OCI-LY3 (cell line): Measurements from ENCODE around the gene SMIM26.

Experiments used
- H2AFZ ChIP-seq: fragments of 200-600, 300-600 bp; shearing (Covaris generic); 2 replicates; pipeline ENCODE4 v1.6.0; 2014; ENCODE audit warnings: antibody characterized with exemption, low read depth, low read length
- H3K27ac ChIP-seq: fragments of 200-600, 300-600 bp; sonication (generic); 2 replicates; pipeline ENCODE4 v1.5.1; 2014; ENCODE audit warnings: mild to moderate bottlenecking, low read length, moderate library complexity, mixed read lengths
- H3K27me3 ChIP-seq: fragments of 200-600, 300-600 bp; sonication (generic); 2 replicates; pipeline ENCODE4 v1.6.1; 2014; ENCODE audit warnings: low read depth, low read length, mixed read lengths
- H3K36me3 ChIP-seq: fragments of 200-600, 300-600 bp; sonication (generic); replicated peaks from 2 replicates; pipeline ENCODE3; 2014; ENCODE audit warnings: low read depth, low read length, mixed read lengths
- H3K4me1 ChIP-seq: fragments of 300-600, 200-600 bp; sonication (generic); 2 replicates; pipeline ENCODE4 v1.6.1; 2014; ENCODE audit warnings: low read length, mixed read lengths
- H3K4me2 ChIP-seq: fragments of 200-600, 300-600 bp; sonication (generic); 2 replicates; pipeline ENCODE4 v1.6.1; 2014; ENCODE audit warnings: low read length, mixed read lengths
- H3K4me3 ChIP-seq: fragments of 300-600, 200-600 bp; sonication (generic); 2 replicates; pipeline ENCODE4 v1.5.1; 2014; ENCODE audit warnings: antibody characterized with exemption, mild to moderate bottlenecking, low read length, moderate library complexity
- H3K79me2 ChIP-seq: fragments of 300-600, 200-600 bp; shearing (Covaris generic); 2 replicates; pipeline ENCODE4 v1.6.1; 2014; ENCODE audit warnings: mild to moderate bottlenecking, low read length, mixed read lengths
- H3K9ac ChIP-seq: fragments of 300-600, 200-600 bp; shearing (Covaris generic); 2 replicates; pipeline ENCODE4 v1.6.0; 2014; ENCODE audit warnings: mild to moderate bottlenecking, low read length, moderate library complexity
- H3K9me3 ChIP-seq: fragments of 200-600, 300-600 bp; shearing (Covaris generic); 2 replicates; pipeline ENCODE4 v1.6.1; 2014; ENCODE audit warnings: low read length, mixed read lengths; ENCODE audit not compliant: insufficient read depth
- H4K20me1 ChIP-seq: fragments of 200-600, 300-600 bp; sonication (generic); 2 replicates; pipeline ENCODE4 v1.6.1; 2016; ENCODE audit warnings: low read length, mixed read lengths; ENCODE audit not compliant: insufficient read depth
- CTCF ChIP-seq: fragments of 200-600, 300-600 bp; sonication (generic); IDR thresholded peaks from 2 replicates; pipeline ENCODE4 v1.5.1; 2014; ENCODE audit warnings: antibody characterized with exemption, low read length, low read depth
- EZH2phosphoT487 ChIP-seq: fragments of 200-600 bp; shearing (Covaris generic); IDR thresholded peaks from 2 replicates; pipeline ENCODE4 v1.6.1; 2018; ENCODE audit warnings: antibody characterized with exemption, mixed run types, low read depth

Gene SMIM26

GRCh38 chr20:18578581-18578980 is 11.3 kb downstream of the SMIM26 start:
- H3K27me3 ChIP-seq = no peaks in the 10 kb centered on the region
- H3K4me2 ChIP-seq = no peak overlapping the region
- H3K9ac ChIP-seq = no peak overlapping the region
- H2AFZ ChIP-seq = no peak overlapping the region
- H3K4me3 ChIP-seq = no peak overlapping the region
- no peaks in the 10 kb centered on the region for H3K36me3 ChIP-seq
- TF ChIP-seq CTCF (no peak), EZH2phosphoT487 (no peak)
- H3K79me2 ChIP-seq = no peaks in the 10 kb centered on the region
- H3K4me1 ChIP-seq = no peaks in the 10 kb centered on the region
- no peaks in the 10 kb centered on the region for H4K20me1 ChIP-seq
- no peak overlapping the region for H3K27ac ChIP-seq
- no peaks in the 10 kb centered on the region for H3K9me3 ChIP-seq

- Histone ChIP-seq H3K79me2 (no peaks in the 10 kb centered on the region), H3K4me2 (no peak overlapping the region), H2AFZ (no peak overlapping the region), H3K36me3 (no peaks in the 10 kb centered on the region), H3K9ac (no peak overlapping the region), H3K9me3 (no peaks in the 10 kb centered on the region), H3K4me3 (no peak overlapping the region), H3K27me3 (0 out of 2 replicates have a peak, but pooled peaks cover 3% of the 10 kb centered on the region), H3K4me1 (no peaks in the 10 kb centered on the region), H4K20me1 (no peaks in the 10 kb centered on the region), H3K27ac (no peak overlapping the region)
- TF ChIP-seq EZH2phosphoT487 = no peak
- no peak for TF ChIP-seq CTCF
Measured at GRCh38 chr20:18580012-18580411, 12.8 kb downstream of the SMIM26 start.

- Histone ChIP-seq H3K79me2 (peaks cover 16% of the 10 kb centered on the region), H3K9ac (no peak overlapping the region), H3K4me2 (no peak overlapping the region), H4K20me1 (no peaks in the 10 kb centered on the region), H3K4me1 (peaks cover 8% of the 10 kb centered on the region), H3K27ac (no peak overlapping the region), H3K27me3 (0 out of 2 replicates have a peak, but pooled peaks cover 3% of the 10 kb centered on the region), H2AFZ (no peak overlapping the region), H3K9me3 (no peaks in the 10 kb centered on the region), H3K4me3 (no peak overlapping the region), H3K36me3 (no peaks in the 10 kb centered on the region)
- TF ChIP-seq EZH2phosphoT487 = no peak
- no peak for TF ChIP-seq CTCF
Measured at GRCh38 chr20:18585134-18585533, 17.9 kb downstream of the SMIM26 start.

GRCh38 chr20:18587665-18588573 is 20.7 kb downstream of the SMIM26 start, which contains the start of gene DTD1:
DTD1 (plus strand) TSS chr20:18588054; CDS start chr20:18588073, 19 bp downstream.
- H3K79me2 ChIP-seq = peaks cover 18% of the 10 kb centered on the region
- peak; percentile 74 for TF ChIP-seq CTCF
- no peak for TF ChIP-seq EZH2phosphoT487
- H3K36me3 ChIP-seq = no peaks in the 10 kb centered on the region
- H3K27ac ChIP-seq = no peak within 1 kb of the TSS
- H3K4me1 ChIP-seq = peaks cover 8% of the 10 kb centered on the region
- peak within 1 kb of the TSS; percentile 80 for H3K9ac ChIP-seq
- peak within 1 kb of the TSS; percentile 94 for H2AFZ ChIP-seq
- no peaks in the 10 kb centered on the region for H3K9me3 ChIP-seq
- no peaks in the 10 kb centered on the region for H4K20me1 ChIP-seq
- H3K27me3 ChIP-seq = 0 out of 2 replicates have a peak, but pooled peaks cover 3% of the 10 kb centered on the region
- peak within 1 kb of the TSS; percentile 98 for H3K4me2 ChIP-seq
- peak within 1 kb of the TSS; percentile 94 for H3K4me3 ChIP-seq
